GM12878 (cell line): ENCODE measurements around the gene PRPF4. TPM values are rescaled to one million over a fixed set of nuclear protein-coding genes. Genes with fewer than 3 reads are reported as not detected.

Experiments
- ATAC-seq: fragments of 200-7000 bp; cut with Tn5 transposase; 3 replicates; pipeline ENCODE4 v1.9.1; 2020; ENCODE audit warnings: mild to moderate bottlenecking, moderate library complexity
- BruUV-seq: library from RNA; stranded (reverse); fragments of 400-500 nt; replicated peaks from 2 replicates; lab custom pipeline; 2021; lab: Mats Ljungman, UMichigan
- CTCF ChIA-PET: fragments of 300-600 bp; sonication (Branson Sonifier 250); formaldehyde crosslinking; extraction: SDS; loops from one replicate; lab custom pipeline; 2021; ENCODE audit warnings: inconsistent platforms; lab: Yijun Ruan, JAX
- POLR2A ChIA-PET: fragments of 350-600 bp; formaldehyde crosslinking; extraction: SDS; loops from one replicate; lab custom pipeline; 2021; ENCODE audit warnings: inconsistent platforms; lab: Charles Lee
- RAD21 ChIA-PET: fragments of 300-600 bp; sonication (Branson Sonifier 250); formaldehyde crosslinking; loops from one replicate; lab custom pipeline; 2023; ENCODE audit warnings: antibody characterized with exemption; ENCODE audit not compliant: unreplicated experiment; lab: Charles Lee
- SMC1A ChIA-PET: fragments of 300-600 bp; sonication (Branson Sonifier 250); formaldehyde crosslinking; loops from one replicate; lab custom pipeline; 2023; ENCODE audit not compliant: unreplicated experiment, uncharacterized antibody; lab: Charles Lee
- DNase-seq: peaks from one replicate; pipeline ENCODE4 v3.0.0-alpha.2; 2011; ENCODE audit warnings: low read depth, low spot score
- FAIRE-seq: peaks from 3 replicates; lab custom pipeline; 2011; peaks lifted over from hg19 to GRCh38; lab: Jason Lieb, UNC
- H2AFZ ChIP-seq: 2 replicates; pipeline ENCODE4 v1.6.0; 2011; ENCODE audit warnings: low read depth, low read length, control low read depth; ENCODE audit not compliant: control insufficient read depth
- H3K27ac ChIP-seq: 2 replicates; pipeline ENCODE4 v1.5.1; 2011; ENCODE audit warnings: control low read depth; ENCODE audit not compliant: control insufficient read depth, insufficient read depth
- H3K27me3 ChIP-seq, 2 experiments: replicated peaks in 1 of 2; 2 replicates each; pipeline versions ENCODE4 v1.6.0 to v1.6.1; 2011; ENCODE audit warnings: low read length in 1 of 2; ENCODE audit not compliant: control insufficient read depth in 2 of 2, insufficient read depth in 2 of 2
- H3K36me3 ChIP-seq, 2 experiments: 2 replicates each; pipeline ENCODE4 v1.5.1; 2011; ENCODE audit warnings: low read length in 1 of 2; ENCODE audit not compliant: control insufficient read depth in 2 of 2, insufficient read depth in 2 of 2
- H3K4me1 ChIP-seq: 2 replicates; pipeline ENCODE4 v1.6.1; 2011; ENCODE audit warnings: mild to moderate bottlenecking, low read length, moderate library complexity, mixed read lengths; ENCODE audit not compliant: control insufficient read depth, insufficient read depth
- H3K4me2 ChIP-seq: 2 replicates; pipeline ENCODE4 v1.6.0; 2011; ENCODE audit warnings: control low read depth; ENCODE audit not compliant: control insufficient read depth, insufficient read depth
- H3K4me3 ChIP-seq: fragments of 200-600 bp; sonication (generic); 2 replicates; pipeline ENCODE4 v1.5.1; 2016
- H3K79me2 ChIP-seq: 2 replicates; pipeline ENCODE4 v1.6.0; 2011; ENCODE audit warnings: low read length; ENCODE audit not compliant: control insufficient read depth, insufficient read depth
- H3K9ac ChIP-seq: 2 replicates; pipeline ENCODE4 v1.8.0; 2011; ENCODE audit warnings: low read length, control low read depth, mixed read lengths; ENCODE audit not compliant: control insufficient read depth, insufficient read depth
- H3K9me3 ChIP-seq: replicated peaks from 3 replicates; pipeline ENCODE4 v1.5.1; 2011; ENCODE audit warnings: mild to moderate bottlenecking, low read length; ENCODE audit not compliant: control insufficient read depth, insufficient read depth
- H4K20me1 ChIP-seq: 2 replicates; pipeline ENCODE4 v1.6.0; 2011; ENCODE audit not compliant: control insufficient read depth, insufficient read depth
- CBX5 ChIP-seq: sonication (generic); IDR thresholded peaks from 2 replicates; pipeline ENCODE4 v1.6.1; 2016; ENCODE audit warnings: low read depth, moderate library complexity, mild to moderate bottlenecking, inconsistent platforms
- FOS ChIP-seq: IDR thresholded peaks from 3 replicates; pipeline ENCODE4 v1.6.1; 2011; ENCODE audit warnings: borderline replicate concordance; ENCODE audit not compliant: insufficient read length; ENCODE audit errors: extremely low read depth
- GATAD2B ChIP-seq: fragments of 450-650 bp; conservative IDR thresholded peaks from 2 replicates; pipeline ENCODE4 v1.6.1; 2017; ENCODE audit warnings: low read depth, mild to moderate bottlenecking, moderate library complexity
- HCFC1 ChIP-seq: fragments of 150-350 bp; IDR thresholded peaks from 2 replicates; pipeline ENCODE4 v1.6.1; 2014; ENCODE audit warnings: low read length
- HDGF ChIP-seq: fragments of 450-650 bp; IDR thresholded peaks from 2 replicates; pipeline ENCODE4 v1.6.1; 2016; ENCODE audit warnings: antibody characterized with exemption
- IKZF1 ChIP-seq: fragments of 450-650 bp; conservative IDR thresholded peaks from 2 replicates; pipeline ENCODE4 v1.6.1; 2017; ENCODE audit warnings: antibody characterized with exemption, mild to moderate bottlenecking
- MEF2B ChIP-seq: fragments of 450-650 bp; IDR thresholded peaks from 2 replicates; pipeline ENCODE4 v1.6.1; 2018; ENCODE audit warnings: mild to moderate bottlenecking, moderate library complexity; ENCODE audit not compliant: partially characterized antibody, poor library complexity, severe bottlenecking
- NR2F1 ChIP-seq: fragments of 450-650 bp; conservative IDR thresholded peaks from 2 replicates; pipeline ENCODE4 v1.6.1; 2017; ENCODE audit warnings: mild to moderate bottlenecking
- PML ChIP-seq: IDR thresholded peaks from 2 replicates; pipeline ENCODE4 v1.6.1; 2012; ENCODE audit warnings: low read length, inconsistent platforms
- SIN3A ChIP-seq: IDR thresholded peaks from 2 replicates; pipeline ENCODE4 v1.6.1; 2012; ENCODE audit warnings: low read depth, low read length, improper control_type of control experiment
- SIX5 ChIP-seq: IDR thresholded peaks from 2 replicates; pipeline ENCODE4 v1.6.1; 2011; ENCODE audit warnings: mild to moderate bottlenecking, low read depth, low read length, moderate library complexity; ENCODE audit not compliant: severe bottlenecking
- SMARCA5 ChIP-seq: fragments of 450-650 bp; IDR thresholded peaks from 2 replicates; pipeline ENCODE4 v1.6.1; 2017; ENCODE audit warnings: mild to moderate bottlenecking
- WGBS: methylation state at CpG from one replicate; pipeline ENCODE4 v1.1.6; 2016; ENCODE audit warnings: low lambda C conversion rate; ENCODE audit not compliant: insufficient replicate concordance, insufficient coverage; ENCODE audit errors: missing lambda C conversion rate; 5-methylcytosine and 5-hydroxymethylcytosine counted together
- in situ Hi-C: fragments of 300-500 bp; cut with MboI; formaldehyde crosslinking; loops from 9 replicates; pipeline ENCODE4 v1.14.3; 2018; ENCODE audit warnings: mixed read lengths
- intact Hi-C: fragments of 100-400 bp; cut with micrococcal nuclease; formaldehyde crosslinking; loops from one replicate; pipeline ENCODE4 v1.14.2; 2022; ENCODE audit not compliant: unreplicated experiment
- polyA plus RNA-seq, 11 experiments: library from polyadenylated mRNA; depleted of rRNA in 4 of 11; unstranded in 6 of 11; stranded (reverse) in 5 of 11; fragments of >200 nt; fragmentation: Nextera tagmentation in 4 of 11; fragmentation: Illumina TruSeq in 1 of 11; extraction: Ambion mirVana in 4 of 11; extraction: Trizol in 1 of 11; gene quantifications; 1 replicate in 1 of 11; 2 replicates in 10 of 11; pipeline versions ENCODE4 v1.2.1 to v1.2.3, GENCODE V29; 2011 to 2016; ENCODE audit warnings: inconsistent platforms in 2 of 11, missing spikeins in 2 of 11, low read depth in 1 of 11
- total RNA-seq, 4 experiments: library from RNA; depleted of rRNA in 3 of 4; stranded (reverse); fragments of >200 nt in 3 of 4; fragmentation: Illumina TruSeq in 1 of 4; extraction: Trizol in 1 of 4; gene quantifications; 2 replicates each; pipeline versions ENCODE4 v1.2.1 to v1.2.3, GENCODE V29; 2013 to 2021
- TF ChIP-seq, protein P1 (sequence below): IDR thresholded peaks from 2 replicates; pipeline ENCODE4 v1.6.1; 2012; ENCODE audit warnings: low read depth, low read length, improper control_type of control experiment
- TF ChIP-seq, protein P2 (sequence below): IDR thresholded peaks from 2 replicates; pipeline ENCODE4 v1.6.1; 2012; ENCODE audit warnings: low read length, inconsistent platforms
- TF ChIP-seq, protein P3 (sequence below): fragments of 450-650 bp; IDR thresholded peaks from 2 replicates; pipeline ENCODE4 v1.6.1; 2017; ENCODE audit warnings: mild to moderate bottlenecking, moderate library complexity

The PRPF4 gene
- total and polyA plus RNA-seq, 10 of the 15 experiments (the other 5 are each of a cell fraction or from before 2014, with no cell fraction given), result 23.0 to 48.1 (median 39.2) TPM

DNA sequence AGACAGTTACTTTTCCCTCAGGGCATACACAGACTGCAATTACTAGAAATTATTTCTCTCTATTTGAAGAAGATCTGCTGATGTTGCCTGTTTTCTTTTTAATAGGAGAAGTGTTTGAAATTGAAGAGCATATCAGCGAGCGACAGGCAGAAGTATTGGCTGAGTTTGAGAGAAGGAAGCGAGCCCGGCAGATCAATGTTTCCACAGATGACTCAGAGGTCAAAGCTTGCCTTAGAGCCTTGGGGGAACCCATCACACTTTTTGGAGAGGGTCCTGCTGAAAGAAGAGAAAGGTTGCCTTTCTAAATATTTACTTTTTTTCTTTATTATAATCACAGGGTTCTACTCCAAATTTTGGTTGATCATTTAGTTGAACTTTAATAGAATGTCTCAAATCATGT is 3.4 kb downstream of the PRPF4 start:
- 80% methylated on average over 4 of the region's 4 CpGs for WGBS
- Histone ChIP-seq H3K4me1 (peaks cover 8% of the 10 kb centered on the region; the same call in 1 of the 2 replicates), H3K79me2 (peaks cover 36% of the 10 kb centered on the region), H3K36me3 (peaks cover 6 to 17% of the 10 kb centered on the region in 2 experiments), H3K4me2 (no peak overlapping the region), H3K4me3 (no peak overlapping the region), H4K20me1 (no peaks in the 10 kb centered on the region), H2AFZ (no peak overlapping the region), H3K27me3 (no peaks in the 10 kb centered on the region), H3K27ac (no peak overlapping the region)
- POLR2A ChIA-PET, result interaction anchor here (0.6 to 1.1 kb wide), 3 partner anchors 97 to 232 kb away, joined by 3 read pairs; no protein-coding TSS in a partner anchor
- FAIRE-seq, result no peak
- CTCF ChIA-PET, result interaction anchor here (7.8 to 8.5 kb wide), 2 partner anchors 122 to 378 kb away, joined by 96 to 117 read pairs; partner anchors contain the start of gene ALAD
- intact Hi-C loops, result loop anchor here (5.0 to 10.0 kb wide), 3 partner anchors 63 to 1106 kb away; partner anchors contain the start of genes AKNA and WDR31
- no peak for ATAC-seq
- TF ChIP-seq MEF2B (no peak), SIX5 (no peak), IKZF1 (no peak), HCFC1 (no peak), SIN3A (no peak), NR2F1 (no peak), PML (no peak), GATAD2B (no peak), SMARCA5 (no peak), CBX5 (no peak), HDGF (no peak), FOS (no peak)
- TF ChIP-seq, protein P1, sequence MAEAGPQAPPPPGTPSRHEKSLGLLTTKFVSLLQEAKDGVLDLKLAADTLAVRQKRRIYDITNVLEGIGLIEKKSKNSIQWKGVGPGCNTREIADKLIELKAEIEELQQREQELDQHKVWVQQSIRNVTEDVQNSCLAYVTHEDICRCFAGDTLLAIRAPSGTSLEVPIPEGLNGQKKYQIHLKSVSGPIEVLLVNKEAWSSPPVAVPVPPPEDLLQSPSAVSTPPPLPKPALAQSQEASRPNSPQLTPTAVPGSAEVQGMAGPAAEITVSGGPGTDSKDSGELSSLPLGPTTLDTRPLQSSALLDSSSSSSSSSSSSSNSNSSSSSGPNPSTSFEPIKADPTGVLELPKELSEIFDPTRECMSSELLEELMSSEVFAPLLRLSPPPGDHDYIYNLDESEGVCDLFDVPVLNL, result no peak
- TF ChIP-seq, protein P2, sequence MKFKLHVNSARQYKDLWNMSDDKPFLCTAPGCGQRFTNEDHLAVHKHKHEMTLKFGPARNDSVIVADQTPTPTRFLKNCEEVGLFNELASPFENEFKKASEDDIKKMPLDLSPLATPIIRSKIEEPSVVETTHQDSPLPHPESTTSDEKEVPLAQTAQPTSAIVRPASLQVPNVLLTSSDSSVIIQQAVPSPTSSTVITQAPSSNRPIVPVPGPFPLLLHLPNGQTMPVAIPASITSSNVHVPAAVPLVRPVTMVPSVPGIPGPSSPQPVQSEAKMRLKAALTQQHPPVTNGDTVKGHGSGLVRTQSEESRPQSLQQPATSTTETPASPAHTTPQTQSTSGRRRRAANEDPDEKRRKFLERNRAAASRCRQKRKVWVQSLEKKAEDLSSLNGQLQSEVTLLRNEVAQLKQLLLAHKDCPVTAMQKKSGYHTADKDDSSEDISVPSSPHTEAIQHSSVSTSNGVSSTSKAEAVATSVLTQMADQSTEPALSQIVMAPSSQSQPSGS, result no peak
- TF ChIP-seq, protein P3, sequence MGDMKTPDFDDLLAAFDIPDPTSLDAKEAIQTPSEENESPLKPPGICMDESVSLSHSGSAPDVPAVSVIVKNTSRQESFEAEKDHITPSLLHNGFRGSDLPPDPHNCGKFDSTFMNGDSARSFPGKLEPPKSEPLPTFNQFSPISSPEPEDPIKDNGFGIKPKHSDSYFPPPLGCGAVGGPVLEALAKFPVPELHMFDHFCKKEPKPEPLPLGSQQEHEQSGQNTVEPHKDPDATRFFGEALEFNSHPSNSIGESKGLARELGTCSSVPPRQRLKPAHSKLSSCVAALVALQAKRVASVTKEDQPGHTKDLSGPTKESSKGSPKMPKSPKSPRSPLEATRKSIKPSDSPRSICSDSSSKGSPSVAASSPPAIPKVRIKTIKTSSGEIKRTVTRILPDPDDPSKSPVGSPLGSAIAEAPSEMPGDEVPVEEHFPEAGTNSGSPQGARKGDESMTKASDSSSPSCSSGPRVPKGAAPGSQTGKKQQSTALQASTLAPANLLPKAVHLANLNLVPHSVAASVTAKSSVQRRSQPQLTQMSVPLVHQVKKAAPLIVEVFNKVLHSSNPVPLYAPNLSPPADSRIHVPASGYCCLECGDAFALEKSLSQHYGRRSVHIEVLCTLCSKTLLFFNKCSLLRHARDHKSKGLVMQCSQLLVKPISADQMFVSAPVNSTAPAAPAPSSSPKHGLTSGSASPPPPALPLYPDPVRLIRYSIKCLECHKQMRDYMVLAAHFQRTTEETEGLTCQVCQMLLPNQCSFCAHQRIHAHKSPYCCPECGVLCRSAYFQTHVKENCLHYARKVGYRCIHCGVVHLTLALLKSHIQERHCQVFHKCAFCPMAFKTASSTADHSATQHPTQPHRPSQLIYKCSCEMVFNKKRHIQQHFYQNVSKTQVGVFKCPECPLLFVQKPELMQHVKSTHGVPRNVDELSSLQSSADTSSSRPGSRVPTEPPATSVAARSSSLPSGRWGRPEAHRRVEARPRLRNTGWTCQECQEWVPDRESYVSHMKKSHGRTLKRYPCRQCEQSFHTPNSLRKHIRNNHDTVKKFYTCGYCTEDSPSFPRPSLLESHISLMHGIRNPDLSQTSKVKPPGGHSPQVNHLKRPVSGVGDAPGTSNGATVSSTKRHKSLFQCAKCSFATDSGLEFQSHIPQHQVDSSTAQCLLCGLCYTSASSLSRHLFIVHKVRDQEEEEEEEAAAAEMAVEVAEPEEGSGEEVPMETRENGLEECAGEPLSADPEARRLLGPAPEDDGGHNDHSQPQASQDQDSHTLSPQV, result no peak
- TF ChIP-seq, all 136 proteins: peak for 0
- no peaks in the 10 kb centered on the region for H3K9me3 ChIP-seq
- BruUV-seq, result no TSS peak
- in situ Hi-C loops, result no loop called here
- no peak for DNase-seq
- ChIA-PET SMC1A (interaction anchor here (1.4 kb wide), 1 partner anchor 131 kb away, joined by 5 read pairs; the partner anchor contains the start of genes C9orf43 and POLE3), RAD21 (no interaction called here)
- H3K9ac ChIP-seq, result no peak overlapping the region
